HG02571 (cell line): ENCODE results near the gene ZNF133.
"Not testable (repeated sequence)": the region's sequence is repeated elsewhere in the genome, so short reads cannot be mapped to it uniquely, and the experiment has no call there.

ENCODE experiments used
- ATAC-seq: cut with Tn5 transposase; IDR thresholded peaks from one replicate; pipeline ENCODE4 v1.9.1; 2021; ENCODE audit warnings: mild to moderate bottlenecking, moderate library complexity; ENCODE audit not compliant: unreplicated experiment

The ZNF133 gene

DNA sequence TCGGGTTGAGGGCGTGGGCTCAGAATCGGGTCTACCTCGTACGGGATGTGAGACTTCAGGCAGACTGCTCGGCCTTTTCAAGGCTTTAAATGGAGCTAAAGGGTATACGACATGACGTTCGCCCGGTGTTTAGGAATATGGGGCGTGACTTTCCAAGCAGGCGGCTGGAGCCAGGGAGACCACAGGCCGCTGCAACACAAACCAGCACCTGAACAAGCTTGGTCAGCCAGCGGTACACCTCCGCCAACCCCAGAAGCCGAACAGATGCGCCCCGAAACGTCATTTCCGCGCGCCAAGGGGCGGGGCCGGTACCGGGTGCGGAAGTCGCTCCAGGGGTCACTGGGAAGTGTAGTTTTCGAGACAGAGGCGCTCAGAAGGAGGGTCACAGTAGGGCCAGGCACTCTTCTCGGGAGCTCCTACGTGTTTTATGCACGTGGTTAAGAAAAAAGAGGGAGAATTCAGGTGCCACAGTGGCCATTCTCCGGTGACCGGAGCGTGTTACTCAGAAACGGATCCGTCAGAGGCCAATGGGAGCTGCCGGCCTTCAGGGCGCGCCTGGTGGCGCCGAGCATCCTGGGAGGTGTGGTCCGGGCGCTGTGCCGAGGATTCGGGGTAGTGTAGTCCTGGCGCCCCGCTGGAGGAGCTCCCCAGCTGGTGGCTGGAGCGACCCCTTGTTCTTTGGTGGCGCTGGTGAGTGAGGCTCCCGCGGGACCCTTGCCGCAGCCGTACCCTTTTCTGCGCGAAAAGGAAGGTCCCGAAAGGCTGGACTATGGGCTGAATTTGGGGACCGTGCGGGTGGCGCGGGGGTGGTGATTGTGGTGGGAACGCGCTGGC lies at the start of gene ZNF133:
ZNF133 (plus strand) TSS at position 613 of the 834 bp plus-strand sequence. CDS start 17,160 bp downstream, outside the sequence.
- ATAC-seq = peak; percentile 97

DNA sequence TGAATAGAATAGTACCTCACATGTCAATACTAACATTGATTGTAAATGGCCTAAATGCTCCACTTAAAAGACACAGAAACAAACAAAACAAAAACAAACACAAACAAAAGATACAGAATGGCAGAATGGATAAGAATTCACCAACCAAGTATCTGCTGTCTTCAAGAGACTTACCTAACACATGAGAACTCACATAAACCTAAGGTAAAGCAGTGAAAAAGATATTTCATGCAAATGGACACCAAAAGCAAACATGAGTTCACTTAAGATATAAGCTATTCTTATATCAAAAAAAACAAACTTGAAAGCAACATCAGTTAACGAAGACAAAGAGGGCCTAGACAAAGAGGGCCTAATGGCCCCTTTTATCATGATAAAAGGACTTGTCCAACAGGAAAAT lies 47.3 kb upstream of the ZNF133 start:
- ATAC-seq = no peak

DNA sequence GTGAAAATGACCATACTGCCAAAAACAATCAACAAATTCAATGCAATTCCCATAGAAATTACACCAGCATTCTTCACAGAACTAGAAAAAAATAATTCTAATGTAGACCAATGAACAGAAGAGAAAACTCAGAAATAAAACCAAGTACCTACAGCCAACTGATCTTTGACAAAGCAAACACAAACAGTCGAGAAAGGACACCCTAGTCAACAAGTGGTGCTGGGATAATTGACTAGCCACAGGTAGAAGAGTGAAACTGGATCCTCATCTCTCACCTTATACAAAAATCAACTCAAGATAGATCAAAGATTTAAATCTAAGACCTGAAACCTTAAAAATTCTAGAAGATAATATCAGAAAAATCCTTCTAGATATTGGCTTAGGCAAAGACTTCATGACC lies 44.5 kb upstream of the ZNF133 start:
- no peak for ATAC-seq

DNA sequence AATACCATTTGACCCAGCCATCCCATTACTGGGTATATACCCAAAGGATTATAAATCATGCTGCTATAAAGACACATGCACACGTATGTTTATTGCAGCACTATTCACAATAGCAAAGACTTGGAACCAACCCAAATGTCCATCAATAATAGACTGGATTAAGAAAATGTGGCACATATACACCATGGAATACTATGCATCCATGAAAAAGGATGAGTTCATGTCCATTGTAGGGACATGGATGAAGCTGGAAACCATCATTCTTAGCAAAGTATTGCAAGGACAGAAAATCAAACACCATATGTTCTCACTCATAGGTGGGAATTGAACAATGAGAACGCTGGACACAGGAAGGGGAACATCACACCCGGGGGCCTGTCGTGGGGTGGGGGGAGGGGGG lies 39.8 kb upstream of the ZNF133 start:
- not testable (repeated sequence) for ATAC-seq

DNA sequence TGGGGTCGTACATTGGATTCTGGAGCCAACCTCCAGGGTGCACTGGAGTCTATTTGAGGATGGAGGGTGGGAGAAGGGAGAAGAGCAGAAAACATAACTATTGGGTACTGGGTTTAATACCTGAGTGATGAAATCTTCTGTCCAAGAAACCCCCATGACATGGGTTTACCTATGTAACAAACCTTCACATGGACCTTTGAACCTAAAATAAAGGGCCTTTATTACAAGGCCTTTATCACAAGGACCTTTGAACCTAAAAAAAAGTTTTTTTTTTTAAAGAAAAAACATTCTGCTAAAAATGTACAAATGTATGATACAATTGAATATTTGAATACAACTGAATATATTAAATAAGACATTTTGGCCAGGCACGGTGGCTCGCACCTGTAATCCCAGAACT lies 38.1 kb upstream of the ZNF133 start:
- no peak for ATAC-seq

DNA sequence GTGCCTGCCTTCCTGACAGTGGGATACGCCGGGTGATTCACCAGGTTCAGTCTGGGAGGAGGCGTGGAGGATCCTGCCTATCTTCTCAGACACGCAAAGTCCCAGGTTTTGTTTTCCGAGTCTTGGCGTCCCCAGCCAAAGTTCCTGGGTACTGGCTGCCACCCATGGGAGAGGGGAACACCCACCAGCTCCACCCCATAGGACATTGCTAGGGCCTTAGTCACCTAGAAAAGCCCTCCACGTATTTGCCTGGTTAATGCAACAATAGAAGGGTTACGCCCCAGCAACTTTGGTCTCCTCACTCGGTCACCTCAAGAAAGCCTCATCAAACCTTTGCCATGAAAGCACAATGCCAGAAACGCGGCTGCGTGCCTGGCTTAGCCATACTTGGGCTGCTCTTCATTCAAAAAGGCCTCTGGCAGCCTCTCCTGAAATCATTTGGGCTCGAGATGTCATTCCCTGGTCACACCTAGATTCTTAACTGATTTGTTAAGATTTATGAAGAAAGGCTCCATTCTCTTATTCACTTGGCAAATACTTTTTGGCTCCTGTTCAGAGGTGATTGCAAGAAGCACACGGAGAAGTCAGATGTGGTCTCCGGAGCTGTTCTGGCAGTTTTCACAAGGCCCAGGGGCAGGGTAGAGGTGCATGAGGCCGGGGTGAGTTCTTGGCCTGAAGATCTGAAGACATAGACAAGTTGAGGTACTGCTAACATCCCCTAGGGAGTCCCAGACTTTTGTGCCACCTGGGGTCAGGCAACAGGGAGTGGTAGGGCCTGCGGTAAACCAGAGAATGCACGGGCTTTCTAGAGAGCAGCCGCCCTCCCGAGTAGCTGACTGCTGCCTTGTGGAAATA lies 35.5 kb upstream of the ZNF133 start:
- no peak for ATAC-seq

DNA sequence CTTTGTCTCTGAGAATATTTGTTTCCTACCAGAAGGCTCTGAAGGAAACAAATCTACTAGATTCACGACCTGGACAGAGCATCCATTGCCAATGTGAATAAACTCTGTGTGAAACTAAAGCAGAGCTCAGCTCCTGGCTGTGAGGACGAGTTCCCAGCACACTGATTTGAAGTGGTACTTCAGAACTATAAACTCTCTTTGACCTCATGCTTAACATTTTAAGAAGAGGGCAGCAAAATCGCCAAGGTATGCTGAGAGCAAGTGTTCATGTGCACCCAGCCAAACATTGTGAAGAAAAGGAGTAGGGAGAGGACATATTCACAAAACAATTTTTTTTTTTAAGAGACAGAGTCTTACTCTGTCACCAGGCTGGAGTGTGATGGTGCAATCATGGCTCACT lies 33.7 kb upstream of the ZNF133 start:
- no peak for ATAC-seq

DNA sequence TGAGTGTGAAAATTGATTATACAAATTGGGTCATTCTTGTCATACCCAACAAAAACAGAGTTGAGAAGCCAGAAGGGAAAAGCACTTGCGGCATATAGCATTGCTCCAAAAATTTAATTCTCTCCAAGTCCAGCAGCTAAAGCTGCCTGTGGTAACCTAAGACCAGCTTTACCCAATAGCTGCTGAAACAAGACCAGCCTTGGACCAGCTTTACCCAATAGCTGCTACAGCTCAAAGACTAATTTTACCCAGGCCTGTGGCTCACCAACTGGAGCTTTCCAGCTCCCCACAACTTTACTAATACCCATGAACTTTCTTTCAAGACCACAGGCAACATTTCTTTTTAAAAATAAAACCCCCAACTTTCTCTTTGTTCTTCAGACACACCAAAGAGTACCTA lies 32.8 kb upstream of the ZNF133 start:
- no peak for ATAC-seq

DNA sequence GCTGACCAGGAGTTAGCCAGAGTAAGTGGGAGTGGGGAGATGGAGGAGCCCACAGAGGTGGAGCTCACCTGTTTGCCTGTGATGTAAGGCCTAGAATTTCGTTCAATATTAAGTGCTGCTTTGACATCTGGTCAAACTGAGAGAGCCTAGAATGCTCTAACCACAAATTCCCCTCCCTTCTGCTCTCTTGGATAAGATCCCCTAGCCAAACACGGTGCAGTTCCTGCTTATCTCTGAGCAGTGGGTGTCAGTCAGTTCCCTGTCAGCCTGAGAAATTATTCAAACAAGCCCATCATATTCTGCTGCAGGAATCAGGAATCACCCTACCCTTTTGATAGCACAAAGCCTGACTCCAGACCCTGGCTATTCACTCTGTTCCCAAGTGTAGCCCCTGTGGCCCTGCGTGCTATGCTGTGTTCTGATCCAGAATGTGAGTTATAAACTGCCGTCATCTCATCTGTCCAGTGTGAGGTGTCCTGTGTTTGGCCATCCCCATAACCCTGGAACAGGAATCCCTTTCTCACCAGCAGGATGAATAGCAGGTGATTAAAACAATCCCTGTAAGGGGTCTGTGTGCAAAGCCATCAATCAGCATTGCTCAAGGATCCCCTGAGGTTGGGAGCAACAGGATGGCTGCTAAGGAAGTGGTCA lies 31.8 kb upstream of the ZNF133 start:
- ATAC-seq = no peak

DNA sequence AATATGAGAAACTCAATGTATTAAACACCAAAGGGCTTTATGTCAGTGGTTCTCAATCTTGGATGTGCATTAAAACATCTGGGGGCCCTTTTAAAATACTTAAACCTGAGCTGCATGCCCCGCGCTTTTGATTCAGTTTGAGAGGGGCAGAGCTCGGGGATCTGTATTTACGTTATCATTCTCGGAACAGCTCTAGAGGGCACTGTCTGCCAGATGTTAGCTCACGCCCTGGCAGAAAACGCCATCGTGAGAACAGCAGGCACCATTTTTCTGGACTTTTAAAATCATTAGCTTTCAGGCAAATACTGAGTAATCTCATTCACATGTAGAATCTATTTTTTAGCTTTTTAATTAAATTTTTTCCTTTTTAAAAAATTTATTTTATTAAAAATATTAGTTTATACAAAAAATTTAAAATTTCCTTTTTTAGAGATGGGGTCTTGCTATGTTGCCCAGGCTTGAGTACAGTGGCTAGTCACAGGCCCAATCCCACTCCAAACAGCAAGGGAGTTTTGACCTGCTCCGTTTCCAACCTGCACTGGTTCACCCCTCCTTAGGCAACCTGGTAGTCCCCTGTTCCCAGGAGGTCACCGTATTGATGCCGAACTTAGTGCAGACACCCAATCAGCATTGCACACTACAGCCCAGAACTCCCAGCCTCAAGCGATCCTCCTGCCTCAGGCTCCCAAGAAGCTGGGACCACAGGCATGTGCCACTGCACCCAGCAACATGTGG lies 30.0 kb upstream of the ZNF133 start:
- ATAC-seq = no peak

DNA sequence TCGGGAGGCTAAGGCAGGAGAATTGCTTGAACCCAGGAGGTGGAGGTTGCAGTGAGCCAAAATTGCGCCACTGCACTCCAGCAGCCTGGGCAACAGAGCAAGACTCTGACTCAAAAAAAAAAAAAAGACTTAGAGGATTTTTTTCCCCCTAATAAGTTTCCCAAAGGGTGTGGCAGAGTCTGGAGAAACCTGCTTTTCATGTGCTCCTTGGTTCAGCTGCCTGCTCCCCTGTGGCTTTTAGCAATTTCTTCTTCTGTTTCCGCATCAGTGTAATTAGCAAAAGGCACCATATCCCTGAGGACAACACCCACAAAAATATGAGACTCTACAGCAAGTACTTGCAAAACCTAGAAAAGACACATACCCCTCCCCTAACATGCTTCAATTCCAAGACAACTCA lies 28.6 kb upstream of the ZNF133 start:
- ATAC-seq = no peak

DNA sequence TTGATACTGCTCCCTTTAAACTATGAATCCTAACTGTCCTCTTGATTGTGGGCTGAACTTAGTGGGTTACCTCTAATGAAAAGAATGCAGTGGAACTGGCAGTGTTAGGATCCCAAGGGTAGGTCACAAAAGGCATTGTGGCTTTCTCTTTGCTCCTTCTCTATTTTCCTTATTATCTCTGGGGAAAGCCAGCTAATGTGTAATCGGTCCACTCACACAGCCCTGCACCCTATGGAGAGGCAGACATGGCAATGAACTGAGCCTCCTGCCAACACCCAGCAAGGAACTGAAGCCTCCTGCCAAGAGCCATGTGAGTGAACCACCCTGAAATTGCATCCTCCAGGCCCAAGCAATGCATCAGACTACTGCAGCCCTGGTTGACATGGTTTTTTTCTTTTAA lies 24.6 kb upstream of the ZNF133 start:
- no peak for ATAC-seq

DNA sequence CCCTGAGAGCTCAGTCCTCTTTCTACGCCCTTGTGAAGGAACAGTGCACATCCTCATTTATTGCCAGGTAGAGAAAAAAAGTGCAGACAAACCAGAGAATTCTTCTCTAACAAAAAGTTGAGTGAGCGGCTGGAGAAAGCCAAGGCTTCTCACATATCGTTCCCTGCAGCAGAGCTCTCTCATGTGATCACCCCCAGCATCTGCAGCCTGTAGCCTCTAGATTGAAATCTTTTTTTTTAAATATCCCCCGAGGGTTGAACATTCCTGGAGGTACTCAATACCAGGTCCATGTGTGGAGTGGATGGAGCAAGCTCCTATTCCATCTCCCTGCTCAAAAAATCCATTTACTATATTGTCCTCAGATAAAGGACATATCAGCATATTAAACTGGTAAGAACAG lies 22.9 kb upstream of the ZNF133 start:
- no peak for ATAC-seq

DNA sequence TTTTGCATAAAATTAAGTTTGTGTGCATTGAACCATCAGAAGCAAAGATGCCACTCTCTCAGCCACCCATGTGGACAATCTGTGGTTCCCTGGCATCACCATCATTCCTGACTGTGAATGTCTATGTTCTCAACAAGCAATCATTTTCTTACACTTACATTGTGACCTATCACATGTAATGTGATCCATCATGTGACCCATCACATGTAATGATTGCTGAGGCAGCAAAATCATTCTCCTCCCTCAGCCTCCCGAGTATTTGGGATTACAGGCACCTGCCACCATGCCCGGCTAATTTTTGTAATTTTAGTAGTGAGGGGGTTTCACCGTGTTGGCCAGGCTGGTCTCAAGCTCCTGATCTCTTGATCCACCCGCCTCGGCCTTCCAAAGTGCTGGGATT lies 22.0 kb upstream of the ZNF133 start:
- ATAC-seq = no peak

DNA sequence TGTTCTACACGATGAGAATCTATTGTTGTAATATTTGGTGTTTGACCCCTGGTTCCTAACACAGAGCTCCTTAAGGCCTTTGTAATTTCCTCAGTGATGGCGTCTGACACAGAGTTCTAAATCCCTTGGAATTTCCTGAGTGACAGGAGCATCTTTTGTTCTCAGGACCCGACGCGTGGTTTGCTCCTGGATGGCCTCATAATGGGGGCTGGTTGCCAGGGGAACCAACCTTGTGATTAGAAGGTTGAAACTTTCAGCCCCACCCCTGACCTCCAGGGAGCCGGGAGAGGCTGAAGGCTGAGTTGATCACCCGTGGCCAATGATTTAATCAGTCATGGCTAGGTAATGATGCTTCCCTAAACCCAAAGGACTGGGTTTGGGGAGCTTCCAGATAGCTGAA lies 20.5 kb upstream of the ZNF133 start:
- ATAC-seq = no peak

DNA sequence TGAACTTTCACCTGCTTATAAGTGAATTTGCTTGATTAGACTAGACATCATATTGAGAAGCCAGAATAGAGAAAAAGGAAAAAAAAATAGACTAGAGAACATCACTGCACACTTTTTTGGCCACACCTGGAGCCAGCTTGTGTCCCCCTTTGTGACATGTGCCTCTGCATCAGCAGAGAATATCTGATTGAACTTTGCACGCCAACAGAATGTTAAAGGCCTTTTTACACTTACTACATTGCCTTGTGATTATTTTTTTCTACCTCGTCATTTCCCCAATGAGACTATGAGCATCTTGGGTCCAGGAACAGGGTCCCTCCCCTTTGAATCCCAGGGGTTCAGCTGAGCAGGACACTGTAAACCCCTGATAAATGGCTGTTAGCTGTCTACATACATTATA lies 17.2 kb upstream of the ZNF133 start:
- ATAC-seq = no peak

DNA sequence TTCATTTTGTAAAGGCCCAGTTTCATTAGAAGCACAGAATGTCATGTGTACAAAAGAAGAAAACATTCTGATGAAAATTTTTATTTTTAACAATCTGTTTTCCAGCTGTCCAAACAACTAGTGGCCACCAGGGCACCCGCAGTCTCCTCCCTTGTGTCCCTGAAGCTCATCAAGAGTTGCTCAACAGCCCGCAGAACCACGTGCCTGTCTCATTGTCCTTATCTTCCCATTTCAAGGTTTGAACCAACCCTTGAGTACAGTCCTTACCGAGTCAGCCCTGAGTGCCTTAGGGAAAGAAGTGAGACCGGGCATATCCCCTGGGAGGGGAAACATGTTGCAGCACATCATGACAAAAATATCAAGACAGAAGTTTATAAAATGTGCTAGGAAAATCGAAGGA lies 15.9 kb upstream of the ZNF133 start:
- ATAC-seq = no peak

DNA sequence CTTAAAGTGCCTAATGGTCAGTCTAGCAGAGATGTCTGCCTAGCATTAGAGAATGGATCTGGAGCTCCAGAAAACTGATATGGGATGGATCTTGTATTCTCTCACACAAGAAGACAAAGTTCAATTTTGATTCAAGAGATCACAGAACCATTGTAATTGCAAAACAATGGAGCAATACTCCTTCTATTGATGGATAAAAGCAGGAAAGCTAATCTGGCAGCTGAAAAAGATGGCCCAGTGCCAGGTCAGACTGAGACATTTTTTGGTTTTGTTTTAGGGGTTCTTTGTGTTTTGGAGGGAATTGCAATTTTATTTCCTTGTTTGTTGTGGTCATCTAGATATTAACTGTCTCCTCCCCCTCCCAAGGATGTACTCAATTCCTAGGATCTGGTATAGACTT lies 14.6 kb upstream of the ZNF133 start:
- ATAC-seq = no peak

DNA sequence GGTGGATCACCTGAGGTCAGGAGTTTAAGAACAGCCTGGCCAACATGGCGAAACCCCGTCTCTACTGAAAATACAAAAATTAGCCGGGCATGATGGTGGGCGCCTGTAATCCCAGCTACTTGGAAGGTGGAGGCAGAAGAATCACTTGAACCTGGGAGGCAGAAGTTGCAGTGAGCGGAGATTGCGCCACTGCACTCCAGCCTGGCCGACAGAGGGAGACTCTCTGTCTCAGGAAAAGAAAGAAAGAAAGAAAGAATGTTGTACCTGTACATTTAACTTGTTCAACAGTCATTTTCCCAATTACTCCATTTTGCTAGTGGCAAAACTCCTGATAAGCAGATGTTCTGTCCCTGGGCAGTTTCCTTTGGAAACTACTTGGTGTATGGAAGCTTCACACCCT lies 12.4 kb upstream of the ZNF133 start:
- ATAC-seq = not testable (repeated sequence)

DNA sequence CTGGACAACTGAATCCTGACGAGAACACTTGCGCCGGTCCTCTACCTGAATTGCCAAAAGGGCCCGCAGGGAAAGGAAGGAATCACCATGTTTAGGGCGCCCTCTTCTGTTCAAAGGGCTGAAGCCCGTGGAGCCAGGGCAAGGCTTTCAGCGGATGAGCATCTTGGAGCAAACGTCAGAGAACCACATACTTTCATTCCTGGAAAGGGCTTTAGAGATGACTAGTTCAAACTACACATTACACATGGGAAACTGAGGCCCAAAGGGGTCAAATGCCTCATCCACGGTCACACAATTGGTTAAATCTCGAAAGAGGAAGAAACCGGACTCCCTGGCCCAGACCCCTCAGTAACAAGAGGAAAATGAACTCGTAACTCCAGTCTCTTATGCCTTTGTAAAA lies 11.5 kb upstream of the ZNF133 start:
- no peak for ATAC-seq

DNA sequence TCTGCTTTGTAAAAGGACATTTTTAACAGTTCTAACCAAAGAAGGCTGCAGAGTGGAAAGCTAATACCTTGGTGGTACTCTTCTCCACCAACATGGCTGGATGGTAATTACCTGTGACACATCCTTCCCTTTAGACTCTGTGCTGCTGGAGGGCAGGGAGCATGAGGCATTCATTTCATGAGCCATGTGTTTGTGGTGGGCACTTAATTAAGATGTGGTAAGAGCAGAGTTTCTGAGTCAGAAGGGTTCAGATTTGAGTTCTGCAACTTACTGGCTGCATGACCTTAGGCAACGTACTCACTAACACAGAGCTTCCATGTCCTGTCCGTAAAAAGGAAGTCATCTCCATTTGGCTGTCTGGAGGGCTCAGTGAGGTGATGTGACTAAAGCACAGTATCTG lies 9.1 kb upstream of the ZNF133 start:
- ATAC-seq = no peak
